ENCODE measurements around the gene MICAL2.

MICAL2 gene

GRCh38 chr11:12303421-12304149 lies 193.2 kb downstream of the MICAL2 start:
- Histone ChIP-seq H3K36me3 (no peaks in the 10 kb centered on the region), H3K4me3 (ENCODE audit: low read depth in 1 of 2, low read length in 1 of 2) (no peak overlapping the region), H3K4me1 (ENCODE audit: control insufficient read depth in 1 of 2, insufficient read depth in 1 of 2, low read depth in 1 of 2, low read length in 1 of 2) (no peaks in the 10 kb centered on the region), H3K27me3 (peaks cover 15% of the 10 kb centered on the region), H3K9me3 (peaks cover 3% of the 10 kb centered on the region), H3K27ac (no peak overlapping the region)
- TF ChIP-seq CTCF (IDR thresholded peaks at IDR 0.05): no peak

GRCh38 chr11:12306830-12307229 lies 196.4 kb downstream of the MICAL2 start:
- no peaks in the 10 kb centered on the region for H3K9me3 ChIP-seq
- peaks cover 15% of the 10 kb centered on the region for H3K27me3 ChIP-seq
- no peaks in the 10 kb centered on the region for H3K36me3 ChIP-seq
- H3K27ac ChIP-seq: no peak overlapping the region
- H3K4me3 ChIP-seq (ENCODE audit: low read depth in 1 of 2, low read length in 1 of 2): no peak overlapping the region
- no peaks in the 10 kb centered on the region for H3K4me1 ChIP-seq (ENCODE audit: control insufficient read depth in 1 of 2, insufficient read depth in 1 of 2, low read depth in 1 of 2, low read length in 1 of 2)
- no peak for TF ChIP-seq CTCF (IDR thresholded peaks at IDR 0.05)

GRCh38 chr11:12312132-12312531 lies 201.7 kb downstream of the MICAL2 start:
- Histone ChIP-seq H3K9me3 (no peaks in the 10 kb centered on the region), H3K27me3 (peaks cover 7% of the 10 kb centered on the region), H3K36me3 (no peaks in the 10 kb centered on the region), H3K27ac (no peak overlapping the region), H3K4me1 (ENCODE audit: control insufficient read depth in 1 of 2, insufficient read depth in 1 of 2, low read depth in 1 of 2, low read length in 1 of 2) (no peaks in the 10 kb centered on the region), H3K4me3 (ENCODE audit: low read depth in 1 of 2, low read length in 1 of 2) (no peak overlapping the region)
- TF ChIP-seq CTCF (IDR thresholded peaks at IDR 0.05): no peak

Data from neutrophil (primary cell).